Psoas muscle (tissue), 8 donors: ENCODE data around the gene RFX2. TPM values are rescaled to one million over a fixed set of nuclear protein-coding genes. Genes with fewer than 3 reads are reported as not detected.
"Not testable (repeated sequence)": the region's sequence is repeated elsewhere in the genome, so short reads cannot be mapped to it uniquely, and the experiment has no call there.

ENCODE experiments used
- ATAC-seq, 4 donors: fragments of 200-7000 bp; cut with Tn5 transposase; one replicate each; pipeline ENCODE4 v1.9.1; 2020; ENCODE audit warnings: moderate library complexity in 3 of 4, mild to moderate bottlenecking in 2 of 4
- DNase-seq, 2 donors: peaks; one replicate each; pipeline ENCODE4 v3.0.0-alpha.2; 2020
- H3K27ac ChIP-seq: fragments of 200-600 bp; one replicate; pipeline ENCODE4 v1.8.0; 2022
- H3K27me3 ChIP-seq, 3 donors: fragments of 200-600 bp in 1 of 3; one replicate each; pipeline versions ENCODE4 v1.6.1 to v1.8.0; 2013 to 2022; ENCODE audit warnings: low read length in 2 of 3, mild to moderate bottlenecking in 2 of 3, moderate library complexity in 1 of 3; ENCODE audit not compliant: insufficient read depth in 3 of 3
- H3K36me3 ChIP-seq, 2 donors: fragments of 200-600 bp in 1 of 2; one replicate each; pipeline versions ENCODE4 v1.6.1 to v1.8.0; 2013 to 2022; ENCODE audit warnings: low read depth in 1 of 2, mild to moderate bottlenecking in 1 of 2, moderate library complexity in 1 of 2; ENCODE audit not compliant: insufficient read depth in 1 of 2
- H3K4me1 ChIP-seq: fragments of 200-600 bp; one replicate; pipeline ENCODE4 v1.8.0; 2022
- H3K4me3 ChIP-seq: fragments of 200-600 bp; one replicate; pipeline ENCODE4 v1.8.0; 2022; ENCODE audit warnings: mild to moderate bottlenecking
- H3K9me3 ChIP-seq: fragments of 200-600 bp; one replicate; pipeline ENCODE4 v1.8.0; 2022
- CTCF ChIP-seq: fragments of 200-600 bp; IDR thresholded peaks from one replicate; pipeline ENCODE4 v1.8.0; 2022; ENCODE audit warnings: antibody characterized with exemption
- WGBS, 3 donors: extraction: QIAGEN DNeasy Blood & Tissue Kit; methylation state at CpG; one replicate each; pipeline versions ENCODE4 v1.1.6 to v1.1.7; 2013; 5-methylcytosine and 5-hydroxymethylcytosine counted together
- intact Hi-C, 2 donors: fragments of 100-400 bp; cut with DNase I; formaldehyde crosslinking; loops; one replicate each; pipeline versions ENCODE4 v1.11.0 to v1.14.2; 2022
- polyA plus RNA-seq, 3 donors: library from polyadenylated mRNA; stranded (reverse); fragments of 200-250 nt; gene quantifications; one replicate each; pipeline ENCODE4 v1.2.3, GENCODE V29; 2013
- total RNA-seq, 4 donors: library from RNA; stranded (reverse); fragmentation: NEBNext Ultra II Directional in 2 of 4; extraction: Animal tissue kit (Norgen Biotek cat#: 25700) in 2 of 4; gene quantifications; one replicate each; pipeline versions ENCODE4 v1.2.1 to v1.2.4, GENCODE V29; 2021 to 2023
- donor health status: healthy with polysubstance abuse.
- donor health status: DM: no; HTN: no; CAD: no; lungs with moderate emphysema.
- donor health status: Bipolar disorder and iron deficiency.
- donor health status: healthy.
- donor health status: DM: yes; HTN: yes; CAD: no.
- donor health status: DM: no; HTN: no; CAD: no.
- donor health status: DM: no; HTN: no; CAD: no.
- donor health status: DM: yes; HTN: yes; CAD: no.

RFX2 gene
- total and polyA plus RNA-seq, 7 donors, result 0.58 to 2.1 (median 1.0) TPM

GRCh38 chr19:6006896-6007295 is 103.4 kb downstream of the RFX2 start:
- Histone ChIP-seq H3K9me3 (no peaks in the 10 kb centered on the region), H3K27me3 (no peaks in the 10 kb centered on the region), H3K4me3 (no peak overlapping the region), H3K36me3 (no peaks in the 10 kb centered on the region), H3K27ac (no peak overlapping the region), H3K4me1 (no peaks in the 10 kb centered on the region)
- no peak for DNase-seq
- no peak for ATAC-seq
- 94 to 96% (median 95%) methylated on average over 17 to 20 of the region's 20 CpGs for WGBS, 3 donors
- intact Hi-C loops, result no loop called here
- TF ChIP-seq CTCF, result no peak

- WGBS, 3 donors, result 93 to 98% (median 96%) methylated on average over 7 of the region's 7 CpGs
- H3K9me3 ChIP-seq, intact Hi-C loops, H3K4me3 ChIP-seq, H3K36me3 ChIP-seq, H3K4me1 ChIP-seq, H3K27ac ChIP-seq, ATAC-seq, H3K27me3 ChIP-seq, DNase-seq: not testable (repeated sequence)
Measured at GRCh38 chr19:6006070-6006446, 104.2 kb downstream of the RFX2 start.

GRCh38 chr19:6005321-6006069 is 104.8 kb downstream of the RFX2 start:
- intact Hi-C loops, result no loop called here
- Histone ChIP-seq H3K4me1 (no peaks in the 10 kb centered on the region), H3K9me3 (no peaks in the 10 kb centered on the region), H3K36me3 (no peaks in the 10 kb centered on the region), H3K27ac (no peak overlapping the region), H3K27me3 (no peaks in the 10 kb centered on the region), H3K4me3 (no peak overlapping the region)
- no peak for ATAC-seq
- no peak for DNase-seq
- no peak for TF ChIP-seq CTCF
- 84 to 90% (median 87%) methylated on average over 18 of the region's 18 CpGs for whole genome bisulfite sequencing, 3 donors

- no peak for TF ChIP-seq CTCF
- Histone ChIP-seq H3K27ac (no peak overlapping the region), H3K4me1 (no peaks in the 10 kb centered on the region), H3K36me3 (no peaks in the 10 kb centered on the region), H3K4me3 (no peak overlapping the region), H3K9me3 (no peaks in the 10 kb centered on the region), H3K27me3 (no peaks in the 10 kb centered on the region)
- ATAC-seq (no peak), DNase-seq (no peak)
- intact Hi-C loops, result no loop called here
- 83 to 85% (median 84%) methylated on average over 10 of the region's 10 CpGs for WGBS, 3 donors
Measured at GRCh38 chr19:6003976-6004375, 106.3 kb downstream of the RFX2 start.

GRCh38 chr19:6002591-6002990 is 107.7 kb downstream of the RFX2 start:
- ATAC-seq (no peak), DNase-seq (no peak)
- no peaks in the 10 kb centered on the region for H3K9me3 ChIP-seq
- WGBS, 3 donors, result 92 to 95% (median 93%) methylated on average over 26 of the region's 26 CpGs
- no peaks in the 10 kb centered on the region for H3K27me3 ChIP-seq
- no peak overlapping the region for H3K4me3 ChIP-seq
- H3K36me3 ChIP-seq, result no peaks in the 10 kb centered on the region
- no peak for TF ChIP-seq CTCF
- no peaks in the 10 kb centered on the region for H3K4me1 ChIP-seq
- intact Hi-C loops, result no loop called here
- no peak overlapping the region for H3K27ac ChIP-seq
